Mesenchymal stem cell (in vitro differentiated cells and primary cell): Measurements from ENCODE around the gene TK1.

Source experiments
- DNase-seq: peaks from one replicate; pipeline ENCODE4 v3.0.0-alpha.2; 2013
- H2AFZ ChIP-seq: one replicate; pipeline ENCODE4 v1.6.1; 2013; ENCODE audit warnings: low read depth, mild to moderate bottlenecking, control low read depth, inconsistent platforms, low read length, moderate library complexity
- H2AK5ac ChIP-seq: 2 replicates; pipeline ENCODE4 v1.6.1; 2013; ENCODE audit warnings: low read length, moderate library complexity, mild to moderate bottlenecking, inconsistent platforms; ENCODE audit not compliant: severe bottlenecking
- H2BK120ac ChIP-seq: one replicate; pipeline ENCODE4 v1.6.1; 2013; ENCODE audit warnings: low read depth, mild to moderate bottlenecking, inconsistent platforms, low read length, moderate library complexity
- H2BK12ac ChIP-seq, 2 experiments: one replicate each; pipeline ENCODE4 v1.6.1; 2013; ENCODE audit warnings: inconsistent platforms in 2 of 2, low read length in 2 of 2, mild to moderate bottlenecking in 2 of 2, moderate library complexity in 2 of 2, control low read depth in 1 of 2
- H2BK15ac ChIP-seq: one replicate; pipeline ENCODE4 v1.6.1; 2013; ENCODE audit warnings: mild to moderate bottlenecking, low read depth, inconsistent platforms; ENCODE audit not compliant: poor library complexity, severe bottlenecking
- H2BK5ac ChIP-seq: 2 replicates; pipeline ENCODE4 v1.6.1; 2013; ENCODE audit warnings: low read depth, mild to moderate bottlenecking, low read length, control low read depth, inconsistent platforms; ENCODE audit not compliant: poor library complexity, severe bottlenecking
- H3K14ac ChIP-seq, 2 experiments: one replicate each; pipeline ENCODE4 v1.6.1; 2013; ENCODE audit warnings: inconsistent platforms in 2 of 2, low read length in 2 of 2, control low read depth in 1 of 2, mild to moderate bottlenecking in 1 of 2, moderate library complexity in 1 of 2
- H3K18ac ChIP-seq, 2 experiments: one replicate each; pipeline ENCODE4 v1.6.1; 2013; ENCODE audit warnings: inconsistent platforms in 2 of 2, low read length in 2 of 2, control low read depth in 1 of 2, low read depth in 1 of 2, mild to moderate bottlenecking in 1 of 2
- H3K23ac ChIP-seq, 2 experiments: one replicate each; pipeline ENCODE4 v1.6.1; 2013; ENCODE audit warnings: inconsistent platforms in 2 of 2, low read length in 2 of 2, mild to moderate bottlenecking in 2 of 2, moderate library complexity in 2 of 2, control low read depth in 1 of 2
- H3K27ac ChIP-seq: 2 replicates; pipeline ENCODE4 v1.5.1; 2013; ENCODE audit warnings: mild to moderate bottlenecking, moderate library complexity, low read length, control low read depth, inconsistent platforms; ENCODE audit not compliant: poor library complexity, severe bottlenecking
- H3K27me3 ChIP-seq, 2 experiments: 2 replicates each; pipeline versions ENCODE4 v1.6.1 to v1.7.0; 2013; ENCODE audit warnings: low read length in 2 of 2, mild to moderate bottlenecking in 2 of 2, moderate library complexity in 2 of 2, control low read depth in 1 of 2, inconsistent platforms in 1 of 2; ENCODE audit not compliant: control insufficient read depth in 1 of 2, insufficient read depth in 1 of 2
- H3K36me3 ChIP-seq, 2 experiments: 2 replicates each; pipeline versions ENCODE4 v1.6.1 to v1.7.0; 2013; ENCODE audit warnings: low read length in 2 of 2, control low read depth in 1 of 2, inconsistent platforms in 1 of 2, low read depth in 1 of 2, mild to moderate bottlenecking in 1 of 2; ENCODE audit not compliant: insufficient read depth in 2 of 2, control insufficient read depth in 1 of 2
- H3K4ac ChIP-seq, 2 experiments: one replicate each; pipeline ENCODE4 v1.6.1; 2013; ENCODE audit warnings: inconsistent platforms in 2 of 2, low read length in 2 of 2, mild to moderate bottlenecking in 2 of 2, moderate library complexity in 2 of 2, control low read depth in 1 of 2, low read depth in 1 of 2
- H3K4me1 ChIP-seq: 2 replicates; pipeline ENCODE4 v1.6.1; 2013; ENCODE audit warnings: low read depth, low read length, control low read depth; ENCODE audit not compliant: control insufficient read depth, insufficient read depth
- H3K4me2 ChIP-seq: 2 replicates; pipeline ENCODE4 v1.6.1; 2013; ENCODE audit warnings: low read length, mild to moderate bottlenecking, inconsistent platforms; ENCODE audit not compliant: poor library complexity, severe bottlenecking
- H3K4me3 ChIP-seq, 2 experiments: 2 replicates each; pipeline versions ENCODE4 v1.5.1 to v1.7.0; 2013; ENCODE audit warnings: low read length in 2 of 2, mild to moderate bottlenecking in 2 of 2, control low read depth in 1 of 2, low read depth in 1 of 2; ENCODE audit not compliant: insufficient read depth in 1 of 2
- H3K79me1 ChIP-seq: replicated peaks from 2 replicates; pipeline ENCODE4 v1.6.1; 2013; ENCODE audit warnings: mild to moderate bottlenecking, control low read depth, low read length, inconsistent platforms; ENCODE audit not compliant: poor library complexity, severe bottlenecking
- H3K9ac ChIP-seq: 2 replicates; pipeline ENCODE4 v1.7.0; 2013; ENCODE audit warnings: mild to moderate bottlenecking, low read length, moderate library complexity
- H3K9me3 ChIP-seq: 2 replicates; pipeline ENCODE4 v1.7.0; 2013; ENCODE audit warnings: mild to moderate bottlenecking, low read length; ENCODE audit not compliant: control insufficient read depth
- H4K8ac ChIP-seq: one replicate; pipeline ENCODE4 v1.6.1; 2013; ENCODE audit warnings: inconsistent platforms, mild to moderate bottlenecking, low read length, moderate library complexity
- H4K91ac ChIP-seq: one replicate; pipeline ENCODE4 v1.6.1; 2013; ENCODE audit warnings: mild to moderate bottlenecking, low read length, inconsistent platforms
- WGBS: methylation state at CpG from one replicate; pipeline ENCODE4 v1.1.7; 2013; ENCODE audit warnings: mixed read lengths; 5-methylcytosine and 5-hydroxymethylcytosine counted together

TK1 gene

GRCh38 chr17:78184351-78184750 lies 2.5 kb downstream of the TK1 start:
- Histone ChIP-seq H3K4me1 (peaks cover 43% of the 10 kb centered on the region), H3K27ac (no peak overlapping the region), H4K91ac (no peak overlapping the region), H3K9me3 (no peaks in the 10 kb centered on the region), H2BK12ac (no peak overlapping the region), H3K4me3 (no peak overlapping the region), H2BK120ac (no peak overlapping the region), H3K4ac (no peak overlapping the region), H3K79me1 (peaks cover 18% of the 10 kb centered on the region), H3K9ac (no peak overlapping the region), H2BK15ac (no peak overlapping the region), H3K36me3 (no peaks in the 10 kb centered on the region), H2AK5ac (no peak overlapping the region), H2BK5ac (no peak overlapping the region), H4K8ac (peak overlapping the region; percentile 9), H2AFZ (no peak overlapping the region), H3K23ac (no peak overlapping the region), H3K4me2 (no peak overlapping the region), H3K14ac (no peak overlapping the region), H3K27me3 (no peaks in the 10 kb centered on the region), H3K18ac (no peak overlapping the region)
- no peak for DNase-seq
- 91% methylated on average over 10 of the region's 10 CpGs for WGBS

- H3K79me1 ChIP-seq = peaks cover 18% of the 10 kb centered on the region
- no peaks in the 10 kb centered on the region for H3K36me3 ChIP-seq
- no peak overlapping the region for H3K27ac ChIP-seq
- no peak overlapping the region for H2BK12ac ChIP-seq
- no peak overlapping the region for H2AFZ ChIP-seq
- H3K27me3 ChIP-seq = no peaks in the 10 kb centered on the region
- H2BK5ac ChIP-seq = no peak overlapping the region
- H2BK15ac ChIP-seq = no peak overlapping the region
- no peak overlapping the region for H2AK5ac ChIP-seq
- H3K4me3 ChIP-seq = no peak overlapping the region
- no peak overlapping the region for H2BK120ac ChIP-seq
- WGBS = 93% methylated on average over 12 of the region's 12 CpGs
- no peak overlapping the region for H3K9ac ChIP-seq
- no peak overlapping the region for H3K14ac ChIP-seq
- H3K9me3 ChIP-seq = no peaks in the 10 kb centered on the region
- H3K4me1 ChIP-seq = peaks cover 47% of the 10 kb centered on the region
- H4K8ac ChIP-seq = peak overlapping the region; percentile 9
- no peak overlapping the region for H3K4ac ChIP-seq
- H4K91ac ChIP-seq = no peak overlapping the region
- H3K23ac ChIP-seq = no peak overlapping the region
- H3K18ac ChIP-seq = no peak overlapping the region
- H3K4me2 ChIP-seq = no peak overlapping the region
- no peak for DNase-seq
Measured at GRCh38 chr17:78183916-78184315, 2.9 kb downstream of the TK1 start.

GRCh38 chr17:78182504-78182903 lies 4.3 kb downstream of the TK1 start:
- no peak overlapping the region for H3K14ac ChIP-seq
- H2BK15ac ChIP-seq = no peak overlapping the region
- peaks cover 15% of the 10 kb centered on the region for H3K79me1 ChIP-seq
- no peak overlapping the region for H3K4me2 ChIP-seq
- no peak for DNase-seq
- H2BK5ac ChIP-seq = no peak overlapping the region
- peaks cover 43% of the 10 kb centered on the region for H3K4me1 ChIP-seq
- H3K27me3 ChIP-seq = no peaks in the 10 kb centered on the region
- no peak overlapping the region for H3K4ac ChIP-seq
- WGBS = 94% methylated on average over 13 of the region's 13 CpGs
- H4K8ac ChIP-seq = no peak overlapping the region
- H2BK12ac ChIP-seq = no peak overlapping the region
- H3K9ac ChIP-seq = no peak overlapping the region
- no peak overlapping the region for H2AFZ ChIP-seq
- peak overlapping the region; percentile 5 for H2AK5ac ChIP-seq
- no peak overlapping the region for H4K91ac ChIP-seq
- H2BK120ac ChIP-seq = no peak overlapping the region
- H3K36me3 ChIP-seq = no peaks in the 10 kb centered on the region
- H3K18ac ChIP-seq = no peak overlapping the region
- H3K9me3 ChIP-seq = no peaks in the 10 kb centered on the region
- H3K4me3 ChIP-seq = no peak overlapping the region
- no peak overlapping the region for H3K27ac ChIP-seq
- H3K23ac ChIP-seq = no peak overlapping the region

- Histone ChIP-seq H3K27ac (no peak overlapping the region), H3K36me3 (peaks cover 0 to 6% of the 10 kb centered on the region in 2 experiments), H3K4ac (no peak overlapping the region), H4K8ac (no peak overlapping the region), H3K4me2 (no peak overlapping the region), H3K79me1 (peaks cover 10% of the 10 kb centered on the region), H3K18ac (no peak overlapping the region), H3K23ac (no peak overlapping the region), H2BK12ac (no peak overlapping the region), H2BK15ac (no peak overlapping the region), H2BK5ac (no peak overlapping the region), H3K9ac (no peak overlapping the region), H3K4me3 (no peak overlapping the region), H2BK120ac (no peak overlapping the region), H2AK5ac (no peak overlapping the region), H3K14ac (no peak overlapping the region), H3K4me1 (peaks cover 34% of the 10 kb centered on the region), H4K91ac (no peak overlapping the region), H3K27me3 (no peaks in the 10 kb centered on the region), H2AFZ (no peak overlapping the region), H3K9me3 (no peaks in the 10 kb centered on the region)
- 97% methylated on average over 1 of the region's 2 CpGs for WGBS
- DNase-seq = peak; percentile 9
Measured at GRCh38 chr17:78180508-78180907, 6.3 kb downstream of the TK1 start.
